H1 (cell line): ENCODE results near the gene FPGS.

Experiments used
- CEBPB ChIP-seq: IDR thresholded peaks from 2 replicates; pipeline ENCODE4 v1.6.1; 2012; ENCODE audit warnings: low read depth, low read length
- CHD2 ChIP-seq: IDR thresholded peaks from 2 replicates; pipeline ENCODE4 v1.6.1; 2012; ENCODE audit warnings: low read length, improper control_type of control experiment
- CTCF ChIP-seq, 3 experiments: IDR thresholded peaks; 1 replicate in 2 of 3; 2 replicates in 1 of 3; pipeline versions ENCODE4 v1.5.1 to v1.6.1; 2011; ENCODE audit warnings: low read length in 3 of 3, mild to moderate bottlenecking in 3 of 3, inconsistent platforms in 2 of 3, low read depth in 1 of 3, moderate library complexity in 1 of 3; ENCODE audit not compliant: insufficient read depth in 1 of 3; ENCODE audit errors: control extremely low read depth in 1 of 3
- EP300 ChIP-seq, 2 experiments: IDR thresholded peaks; 1 replicate in 1 of 2; 2 replicates in 1 of 2; pipeline ENCODE4 v1.6.1; 2011 to 2012; ENCODE audit warnings: low read depth in 2 of 2, low read length in 2 of 2, mild to moderate bottlenecking in 2 of 2, borderline replicate concordance in 1 of 2, inconsistent platforms in 1 of 2, moderate library complexity in 1 of 2
- EZH2 ChIP-seq: fragments of 200-600 bp; sonication (generic); IDR thresholded peaks from 2 replicates; pipeline ENCODE4 v1.7.1; 2012; ENCODE audit warnings: low read depth, mild to moderate bottlenecking, moderate library complexity, low read length, inconsistent platforms; ENCODE audit not compliant: severe bottlenecking
- JUN ChIP-seq: IDR thresholded peaks from 2 replicates; pipeline ENCODE4 v1.6.1; 2011; ENCODE audit warnings: low read depth, mild to moderate bottlenecking, improper control_type of control experiment, low read length
- JUND ChIP-seq: IDR thresholded peaks from 2 replicates; pipeline ENCODE4 v1.6.1; 2011; ENCODE audit warnings: mild to moderate bottlenecking, improper control_type of control experiment, low read length
- KDM1A ChIP-seq: fragments of 200-600, 300-600 bp; sonication (generic); IDR thresholded peaks from 2 replicates; pipeline ENCODE4 v1.7.1; 2016; ENCODE audit warnings: mild to moderate bottlenecking, low read length, borderline replicate concordance
- POLR2A ChIP-seq, 2 experiments: IDR thresholded peaks; 1 replicate in 1 of 2; 2 replicates in 1 of 2; pipeline ENCODE4 v1.6.1; 2011; ENCODE audit warnings: low read depth in 2 of 2, low read length in 2 of 2, mild to moderate bottlenecking in 2 of 2; ENCODE audit errors: control extremely low read depth in 1 of 2
- POLR2AphosphoS5 ChIP-seq: IDR thresholded peaks from 2 replicates; pipeline ENCODE4 v1.6.1; 2011; ENCODE audit warnings: low read depth, low read length
- RFX5 ChIP-seq: IDR thresholded peaks from 2 replicates; pipeline ENCODE4 v1.6.1; 2011; ENCODE audit warnings: low read depth, low read length, improper control_type of control experiment, borderline replicate concordance
- RNF2 ChIP-seq: fragments of 200-900, 300-1000 bp; sonication (generic); IDR thresholded peaks from 2 replicates; pipeline ENCODE4 v1.7.1; 2016; ENCODE audit warnings: borderline replicate concordance, low read depth, mild to moderate bottlenecking, antibody characterized with exemption, low read length; ENCODE audit not compliant: poor library complexity, severe bottlenecking; ENCODE audit errors: missing control alignments
- TBP ChIP-seq: IDR thresholded peaks from 2 replicates; pipeline ENCODE4 v1.6.1; 2011; ENCODE audit warnings: low read depth, low read length, improper control_type of control experiment
- TEAD4 ChIP-seq: IDR thresholded peaks from 2 replicates; pipeline ENCODE4 v1.6.1; 2012; ENCODE audit warnings: low read depth, low read length, inconsistent platforms, mixed read lengths

DNA sequence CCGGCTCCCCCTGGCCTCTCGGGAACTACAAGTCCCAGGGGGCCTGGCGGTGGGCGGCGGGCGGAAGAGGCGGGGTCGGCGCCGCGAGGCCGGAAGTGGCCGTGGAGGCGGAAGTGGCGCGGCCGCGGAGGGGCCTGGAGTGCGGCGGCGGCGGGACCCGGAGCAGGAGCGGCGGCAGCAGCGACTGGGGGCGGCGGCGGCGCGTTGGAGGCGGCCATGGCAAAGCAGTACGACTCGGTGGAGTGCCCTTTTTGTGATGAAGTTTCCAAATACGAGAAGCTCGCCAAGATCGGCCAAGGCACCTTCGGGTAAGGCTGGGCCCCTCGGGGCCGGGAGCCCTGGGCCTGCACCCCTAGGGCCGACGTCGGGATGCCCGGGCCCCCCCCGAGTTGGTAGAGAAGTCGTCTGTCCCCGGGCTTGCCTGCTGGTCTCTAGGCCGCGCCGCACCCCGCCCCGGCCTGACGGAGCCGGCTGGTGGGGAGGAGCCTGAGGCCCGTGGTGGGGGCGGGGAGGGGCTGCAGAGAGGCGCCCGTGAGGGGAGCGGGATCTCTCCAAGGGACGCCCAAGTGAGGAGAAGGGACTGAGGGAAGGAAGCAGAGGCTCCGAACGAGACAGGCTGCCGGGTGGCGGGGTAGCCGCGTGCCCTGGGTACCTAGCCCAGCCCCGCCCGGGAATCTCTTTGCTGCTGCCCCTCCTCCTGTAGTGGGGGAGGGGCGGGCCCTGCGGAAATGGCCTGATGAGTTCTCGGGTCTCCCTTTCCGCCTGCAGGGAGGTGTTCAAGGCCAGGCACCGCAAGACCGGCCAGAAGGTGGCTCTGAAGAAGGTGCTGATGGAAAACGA is 16.5 kb upstream of the FPGS start, which contains the start of gene CDK9:
- TF ChIP-seq CEBPB (no peak), RFX5 (no peak), RNF2 (no peak), JUND (no peak), CTCF (IDR thresholded peaks at IDR 0.05; ENCODE audit: control extremely low read depth in 1 of 3, insufficient read depth in 1 of 3, low read depth in 1 of 3, low read length in 3 of 3) (peak in 1 of 3 experiments; percentile 48; a peak in 2 of 4 replicates), TBP (no peak), EZH2 (no peak), POLR2AphosphoS5 (no peak; the same call in 1 of the 2 replicates), JUN (no peak), KDM1A (no peak), TEAD4 (0 out of 2 replicates have a peak, but pooled peaks have one; percentile 6), EP300 (IDR thresholded peaks at IDR 0.05; ENCODE audit: borderline replicate concordance in 1 of 2, low read depth in 2 of 2, low read length in 2 of 2) (no peak), CHD2 (0 out of 2 replicates have a peak, but pooled peaks have one; percentile 35), POLR2A (IDR thresholded peaks at IDR 0.05; ENCODE audit: control extremely low read depth in 1 of 2, low read depth in 2 of 2, low read length in 2 of 2) (no peak)
